ENCODE results near the gene UNC79.

UNC79 gene

DNA sequence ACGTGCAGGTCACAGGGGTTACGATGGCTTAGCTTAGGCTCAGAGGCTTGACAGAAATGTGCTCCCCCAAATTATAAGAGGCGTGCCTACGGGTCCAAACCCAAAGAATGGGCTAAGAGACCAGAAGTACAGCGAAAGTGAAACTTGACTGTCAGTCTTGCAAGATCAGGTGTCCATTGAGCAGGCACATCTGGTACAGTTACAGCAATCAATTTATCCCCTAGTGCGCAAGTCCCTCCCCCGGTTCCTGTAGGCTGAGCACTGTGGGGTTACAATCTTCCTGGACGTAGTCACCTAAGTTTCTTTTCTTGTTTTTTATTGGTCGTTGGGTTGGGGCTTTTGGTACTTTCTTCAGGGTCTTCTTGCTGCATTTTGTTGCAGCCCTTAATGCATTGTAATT, 134.2 kb downstream of the UNC79 start:
- FAIRE-seq, result no peak

DNA sequence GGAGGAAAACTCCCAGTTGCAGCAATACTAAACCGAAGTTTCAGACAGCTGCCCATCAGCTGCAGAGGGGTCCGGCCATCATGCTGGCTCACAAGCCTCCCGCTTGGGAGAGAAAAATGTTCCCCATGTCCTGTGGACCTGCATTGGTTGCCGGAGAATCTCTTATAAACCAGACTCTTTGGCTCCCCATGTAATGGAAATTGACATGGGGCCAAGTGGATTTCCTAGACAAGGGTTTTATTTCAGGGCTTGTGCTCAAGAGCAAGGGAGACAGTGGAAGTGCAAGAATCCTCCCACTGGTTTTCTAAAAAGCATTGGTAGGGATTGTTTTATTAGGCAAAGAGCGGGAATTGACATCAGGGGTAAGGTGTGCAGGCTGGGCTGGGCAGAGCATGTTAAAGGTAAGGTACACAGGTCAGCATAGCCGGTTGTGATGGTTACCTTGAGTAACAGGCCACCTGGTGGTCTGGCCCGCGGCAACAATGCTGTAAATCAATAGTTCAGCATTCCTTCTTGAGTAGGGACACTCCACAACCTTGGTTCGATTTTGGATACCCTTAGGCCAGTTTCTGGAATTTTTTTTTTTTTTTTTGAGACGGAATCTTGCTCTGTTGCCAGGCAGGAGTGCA, 135.4 kb downstream of the UNC79 start:
- no peak for FAIRE-seq

DNA sequence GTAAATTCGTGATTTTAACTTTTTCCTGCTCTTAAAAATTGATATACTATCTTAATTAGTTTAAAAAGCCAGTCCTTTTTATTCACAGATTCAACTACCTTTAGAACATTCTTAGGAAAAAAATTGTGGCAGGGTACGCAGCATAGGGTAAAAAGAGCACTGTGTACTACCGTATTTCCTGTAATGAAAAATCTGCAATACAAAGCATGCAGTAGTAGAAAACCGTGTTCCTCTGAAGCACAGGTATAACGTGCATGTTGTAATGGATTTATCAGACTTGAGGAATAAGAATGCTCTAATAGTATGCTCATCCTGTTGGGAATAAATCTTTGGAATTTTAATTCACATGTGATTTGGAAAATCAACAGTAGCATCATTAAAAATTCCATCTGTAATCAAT, 140.5 kb downstream of the UNC79 start:
- no peak for FAIRE-seq

DNA sequence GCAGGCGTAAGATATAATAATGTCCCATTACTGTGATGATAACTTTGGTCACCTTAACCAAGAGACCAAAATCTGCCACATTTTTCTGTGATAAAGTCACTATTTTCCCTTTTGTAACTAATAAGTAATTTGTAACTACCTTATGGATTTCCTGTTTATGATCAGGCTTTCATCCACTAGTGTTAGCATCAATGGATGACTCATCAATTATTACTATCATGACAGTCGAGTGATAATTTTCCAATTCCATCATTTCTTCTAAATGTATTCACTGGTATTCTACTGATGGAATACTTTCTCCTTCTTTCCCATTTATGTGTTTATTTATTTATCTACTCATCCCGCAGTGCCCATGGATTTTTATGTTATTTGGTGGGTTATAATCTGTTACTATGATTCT, 148.4 kb downstream of the UNC79 start:
- FAIRE-seq, result no peak

DNA sequence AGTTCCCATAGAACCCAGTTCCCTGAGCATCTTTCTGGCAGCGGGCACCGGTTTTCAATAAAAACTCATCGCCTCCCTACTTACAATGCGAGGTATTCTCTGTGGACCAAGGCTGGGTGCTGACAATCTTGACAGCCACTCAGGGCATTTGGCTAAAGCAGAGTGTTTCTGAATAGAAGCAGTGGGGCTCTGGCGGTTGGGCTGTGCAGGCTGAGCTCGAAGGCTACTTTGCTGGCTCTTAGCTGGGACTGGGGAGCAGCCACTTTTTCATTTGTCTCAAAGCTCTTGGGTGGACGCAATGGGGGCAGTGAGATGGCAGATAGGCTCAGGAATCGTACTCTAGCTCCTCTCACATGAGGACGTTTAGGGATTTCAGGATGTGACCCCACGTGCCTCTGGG, 151.8 kb downstream of the UNC79 start:
- FAIRE-seq, result no peak

DNA sequence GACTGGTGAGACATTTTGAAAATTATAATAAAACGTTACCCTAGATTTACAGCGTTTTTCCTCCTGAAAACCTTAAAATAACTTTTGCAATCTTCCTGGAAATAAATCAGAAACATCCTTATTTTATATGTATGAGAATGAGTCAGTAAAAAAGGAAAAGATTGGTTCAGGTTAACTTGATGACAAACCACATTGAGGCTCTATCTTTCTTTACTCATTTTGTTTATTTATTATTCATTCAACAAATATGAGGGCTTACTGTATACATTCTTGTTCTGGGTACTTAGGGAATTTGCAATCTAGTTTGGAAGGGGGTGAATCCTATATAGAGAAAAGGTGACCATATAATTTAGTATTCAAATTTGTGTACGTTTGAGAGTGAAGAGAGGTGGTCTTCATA, 156.6 kb downstream of the UNC79 start:
- no peak for FAIRE-seq

DNA sequence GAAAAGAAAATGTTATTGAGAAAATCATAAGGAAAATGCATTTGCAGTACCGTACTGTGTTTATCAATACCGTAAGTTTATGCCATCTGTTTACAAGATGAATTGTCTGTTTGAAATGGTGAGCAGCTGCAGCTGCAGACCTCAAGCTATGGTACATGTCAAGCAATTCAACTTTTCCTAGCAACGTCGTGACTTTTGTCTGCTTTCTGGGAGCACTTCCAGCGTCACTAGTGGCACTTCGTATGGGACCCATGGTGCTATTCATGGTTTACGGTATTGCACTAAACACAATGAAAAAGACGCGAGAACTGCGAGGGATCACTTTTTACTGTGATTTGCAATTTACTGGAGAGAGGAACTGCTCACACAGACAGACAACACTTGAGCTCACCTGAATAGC, 160.8 kb downstream of the UNC79 start:
- no peak for FAIRE-seq

DNA sequence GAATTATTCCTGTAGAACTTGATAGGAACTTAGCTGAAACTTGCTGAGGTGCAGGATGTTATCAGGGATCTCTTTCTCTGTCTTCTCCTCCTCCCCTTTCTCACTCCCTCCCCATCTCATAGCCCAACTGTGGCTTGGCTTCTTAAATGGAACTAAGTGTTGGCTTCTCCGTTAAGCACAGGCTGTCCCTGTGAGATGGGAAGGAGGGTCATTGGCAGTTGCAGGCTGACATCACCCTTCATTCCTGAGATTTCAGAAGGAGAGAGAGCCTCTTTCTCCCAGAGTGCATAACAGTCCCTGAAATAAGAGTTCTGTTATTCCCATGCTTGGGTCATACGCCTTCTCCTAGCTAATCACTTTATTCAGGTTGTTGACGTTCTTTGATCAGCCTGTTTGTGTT, 162.0 kb downstream of the UNC79 start:
- FAIRE-seq, result no peak

DNA sequence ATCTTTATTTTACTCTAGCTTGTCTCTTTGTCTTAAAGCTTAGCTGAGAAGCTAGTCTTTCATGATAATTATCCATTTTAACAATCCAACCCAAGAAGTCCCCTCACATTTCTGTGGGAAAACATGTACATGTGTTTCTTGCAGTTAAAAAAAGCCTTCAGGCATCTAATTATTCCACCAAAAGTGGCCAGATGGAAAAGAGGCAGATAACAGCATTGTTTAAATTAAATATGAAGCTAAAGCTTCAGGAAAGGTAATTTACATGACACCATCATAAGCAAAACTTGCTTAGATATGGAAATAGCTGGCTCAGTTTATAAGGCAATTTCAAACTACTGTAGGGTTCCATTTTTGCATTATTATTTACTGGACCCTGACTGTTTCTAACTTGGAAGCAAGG, 175.4 kb downstream of the UNC79 start:
- FAIRE-seq, result no peak

DNA sequence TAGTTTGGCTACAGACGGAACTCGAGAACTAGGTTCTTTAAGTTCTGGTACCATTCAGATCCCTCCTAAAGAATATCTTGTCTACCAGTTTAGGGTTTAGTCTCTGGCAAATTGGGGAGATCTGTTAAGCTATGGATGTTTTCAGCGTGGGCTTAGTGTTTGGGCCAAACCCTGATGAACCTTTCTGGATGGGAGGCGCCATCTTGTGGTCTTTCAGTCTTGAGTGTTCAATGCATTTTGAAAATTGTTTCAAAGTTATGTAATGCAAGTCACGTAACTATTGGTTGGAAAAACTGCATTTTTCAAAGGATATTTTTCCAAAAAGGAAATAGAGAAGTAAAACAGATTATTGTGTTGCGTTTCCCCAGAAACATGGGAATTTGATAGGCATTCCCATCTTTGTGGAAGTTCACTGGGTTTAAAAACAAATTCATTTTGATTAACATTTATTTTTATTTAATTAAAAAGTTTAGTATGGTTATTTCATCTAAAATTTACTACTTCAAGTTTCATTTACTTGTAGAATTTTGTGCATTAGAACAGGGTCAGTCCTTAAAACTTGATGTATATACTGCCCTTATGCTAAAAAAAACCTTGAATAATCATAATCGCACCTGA, 188.5 kb downstream of the UNC79 start:
- FAIRE-seq, result peak; percentile 81

DNA sequence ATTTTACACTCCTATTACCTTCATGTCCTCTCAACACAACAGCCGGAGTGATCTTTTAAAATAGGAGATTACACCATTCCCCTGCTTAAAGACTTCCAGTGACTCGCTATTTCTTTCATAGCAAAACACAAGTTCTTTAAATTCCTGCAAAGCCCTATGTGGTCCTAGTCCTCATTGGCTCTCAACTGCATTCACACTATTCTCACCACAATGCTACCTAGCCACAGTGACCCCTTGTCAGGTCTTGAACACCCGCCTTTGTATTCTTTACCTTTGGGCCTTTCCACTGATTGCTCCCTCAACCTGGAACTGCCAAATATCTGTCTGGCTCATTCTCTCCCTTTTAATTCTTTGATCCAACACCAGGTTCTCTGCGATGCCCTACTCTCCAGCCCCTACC, 197.3 kb downstream of the UNC79 start:
- FAIRE-seq, result no peak

DNA sequence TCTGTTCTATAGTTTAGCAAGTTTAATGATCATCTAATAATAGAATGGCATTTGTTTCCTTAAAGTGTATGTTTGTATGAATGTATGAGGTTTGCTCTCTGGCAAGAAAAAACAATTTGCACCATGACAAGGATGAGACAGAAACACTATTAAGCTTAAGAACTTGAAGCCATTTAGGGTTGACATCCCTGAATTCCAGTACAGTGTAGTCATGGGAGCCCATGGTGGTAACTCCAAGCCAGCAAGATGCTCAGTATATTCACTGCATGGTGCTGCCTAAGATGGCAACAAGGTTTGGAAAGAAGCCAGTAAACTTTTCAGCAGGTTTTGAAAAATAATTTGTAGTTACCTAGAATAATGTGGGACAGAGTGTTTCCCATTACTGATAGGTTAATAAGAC, 198.9 kb downstream of the UNC79 start:
- no peak for FAIRE-seq

DNA sequence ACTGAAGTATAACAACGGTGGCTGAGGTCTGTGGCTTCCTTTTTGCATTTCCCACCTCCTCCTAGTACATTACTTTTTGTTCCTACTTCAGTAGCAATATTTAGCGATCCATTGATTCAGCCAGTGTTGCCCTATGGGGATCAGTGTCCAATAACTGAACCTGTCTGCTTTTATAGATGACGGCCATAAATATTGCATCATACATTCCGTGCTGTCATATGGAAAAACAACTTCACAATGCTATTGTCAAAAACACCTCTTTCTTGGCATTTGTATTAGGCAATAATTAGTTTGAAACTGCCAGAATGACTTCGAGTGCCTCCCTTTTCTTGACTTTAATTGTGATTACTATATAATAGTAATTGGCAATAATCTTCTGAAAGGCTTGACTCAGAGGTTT, 208.1 kb downstream of the UNC79 start:
- no peak for FAIRE-seq

DNA sequence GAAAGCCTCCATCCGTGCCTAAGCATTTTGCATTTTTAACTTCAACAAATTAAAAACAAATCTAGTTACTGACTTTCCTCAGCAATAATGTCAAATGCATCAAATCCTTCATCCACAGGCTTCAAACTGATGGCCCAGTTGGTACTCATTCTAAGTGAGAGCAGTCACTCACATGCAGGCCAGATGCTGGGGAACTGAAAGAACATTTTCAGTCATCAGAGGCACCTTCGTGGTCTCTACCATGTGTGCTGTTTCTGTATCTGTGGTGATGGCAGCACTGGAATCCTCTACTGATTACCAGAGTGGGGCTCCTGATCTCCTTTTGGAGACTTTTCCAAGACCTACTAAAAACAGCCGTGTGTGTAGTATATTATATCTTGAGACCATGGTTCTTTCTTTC, 212.4 kb downstream of the UNC79 start:
- no peak for FAIRE-seq

DNA sequence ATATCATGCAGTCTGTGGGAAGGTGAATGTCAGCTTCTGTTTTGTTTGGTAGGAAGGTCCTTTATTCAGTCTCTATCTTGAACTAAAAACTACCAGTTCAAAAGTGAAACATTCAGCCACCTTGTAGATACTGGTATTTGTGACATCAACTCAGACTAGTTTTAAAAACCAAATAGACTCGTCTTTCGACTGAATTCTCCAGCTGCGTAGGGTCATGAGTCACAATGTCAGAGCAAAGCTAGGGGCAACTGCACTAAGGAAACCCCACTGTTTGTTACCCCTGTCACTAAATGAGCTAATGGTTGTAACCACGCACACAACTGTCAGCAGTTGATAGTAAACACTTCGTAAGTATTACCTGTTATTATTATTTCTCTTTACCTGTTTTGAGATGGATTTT, 212.9 kb downstream of the UNC79 start:
- FAIRE-seq, result no peak

DNA sequence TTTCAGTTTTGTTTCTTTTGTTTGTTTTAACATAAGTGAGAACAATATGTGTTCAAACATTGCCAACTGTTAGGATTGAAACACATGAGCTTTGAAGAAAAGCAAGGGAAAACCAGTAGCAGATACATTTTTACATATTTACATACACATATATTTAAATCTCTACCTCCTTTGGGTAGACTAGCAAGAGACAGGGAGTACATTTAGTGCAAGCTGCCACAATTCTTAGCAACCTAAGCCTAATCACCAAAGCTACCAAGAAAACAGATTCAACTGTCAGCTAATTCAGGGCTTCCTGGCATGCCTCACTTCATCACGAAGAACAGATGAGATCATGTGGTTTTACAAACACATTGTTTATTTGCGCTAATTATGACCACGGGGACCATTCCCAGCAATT, 214.5 kb downstream of the UNC79 start:
- no peak for FAIRE-seq

DNA sequence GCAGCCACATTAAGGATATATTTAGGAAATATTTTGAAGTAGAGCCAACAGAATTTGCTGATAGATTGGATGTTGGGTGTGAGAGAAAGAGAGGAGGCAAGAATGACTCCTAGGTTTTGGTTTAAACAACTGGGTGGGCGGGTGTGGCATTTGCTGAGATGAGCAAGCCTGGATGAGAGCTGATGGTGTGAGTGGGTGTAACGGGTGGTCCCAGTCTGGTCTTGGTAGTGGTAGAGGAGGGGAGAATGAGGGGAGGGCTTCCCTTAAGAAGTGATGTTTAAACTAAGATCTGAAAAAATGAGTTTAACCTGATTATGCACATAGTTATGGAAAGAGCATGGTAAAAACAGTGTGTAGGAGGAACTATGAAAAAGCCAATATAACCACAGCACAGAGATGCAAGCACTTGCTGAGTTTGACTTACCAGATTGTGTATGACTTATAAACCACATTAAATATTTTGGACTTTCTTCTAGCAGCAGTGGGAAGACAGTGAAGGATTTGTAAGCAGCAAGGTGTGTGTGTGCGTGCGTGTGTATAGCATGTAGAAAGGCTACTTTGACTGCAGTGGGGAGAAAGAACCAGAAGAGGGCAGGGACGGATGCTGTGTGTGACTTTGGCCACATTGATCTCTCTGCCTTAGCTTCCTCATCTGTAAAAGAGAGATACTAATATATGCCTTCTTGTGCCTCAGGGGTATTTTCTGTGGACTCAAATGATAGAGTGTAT, 217.9 kb downstream of the UNC79 start:
- FAIRE-seq, result no peak

DNA sequence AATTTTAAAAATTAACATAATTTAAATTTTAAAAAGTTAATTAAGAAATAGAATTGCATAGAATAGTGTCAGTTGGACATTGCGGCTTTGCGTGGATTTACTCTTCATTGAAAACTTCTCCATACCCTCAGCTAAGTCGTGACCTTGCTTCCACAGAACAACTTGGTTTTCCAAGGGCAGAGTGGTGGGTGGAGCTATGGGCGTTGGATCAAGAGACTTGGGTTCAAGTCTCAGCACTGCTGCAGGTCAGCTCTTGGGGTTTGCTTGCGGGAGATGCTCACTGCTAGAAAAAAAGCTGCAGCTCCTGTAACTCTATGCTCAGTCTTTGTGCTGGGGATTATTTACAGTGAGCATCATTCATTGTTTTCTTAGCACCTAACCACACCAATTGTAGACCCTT, 223.9 kb downstream of the UNC79 start:
- no peak for FAIRE-seq

DNA sequence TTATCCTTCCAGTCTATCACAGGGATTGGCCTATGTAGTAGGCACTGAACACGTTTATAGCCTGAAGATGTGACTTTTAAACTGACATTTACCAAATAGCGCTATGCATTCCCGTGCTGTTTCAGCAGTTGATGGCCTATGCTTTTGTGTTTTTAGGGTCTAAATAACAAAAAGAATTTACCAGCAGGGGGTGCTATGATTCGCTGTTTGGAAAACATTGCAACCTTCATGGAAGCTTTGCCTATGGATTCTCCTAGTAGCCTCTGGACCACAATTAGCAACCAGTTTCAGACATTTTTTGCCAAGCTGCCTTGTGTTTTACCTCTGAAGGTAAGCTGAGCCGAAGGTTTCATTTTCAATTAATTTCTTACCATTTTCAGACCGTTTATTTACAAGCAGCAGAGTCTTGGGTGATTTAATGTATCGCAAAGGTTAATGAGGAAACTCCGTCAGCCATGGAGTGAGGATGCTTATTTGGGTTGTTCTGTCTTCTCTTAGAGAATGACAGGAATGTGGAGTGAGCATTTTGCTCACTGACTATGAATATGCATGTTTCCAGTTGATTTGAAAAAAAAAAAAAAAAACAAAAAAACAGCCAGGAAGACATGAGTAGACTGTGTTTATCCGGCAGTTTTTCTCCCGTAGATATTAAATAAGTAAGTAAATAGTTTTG, 224.5 kb downstream of the UNC79 start:
- no peak for FAIRE-seq

DNA sequence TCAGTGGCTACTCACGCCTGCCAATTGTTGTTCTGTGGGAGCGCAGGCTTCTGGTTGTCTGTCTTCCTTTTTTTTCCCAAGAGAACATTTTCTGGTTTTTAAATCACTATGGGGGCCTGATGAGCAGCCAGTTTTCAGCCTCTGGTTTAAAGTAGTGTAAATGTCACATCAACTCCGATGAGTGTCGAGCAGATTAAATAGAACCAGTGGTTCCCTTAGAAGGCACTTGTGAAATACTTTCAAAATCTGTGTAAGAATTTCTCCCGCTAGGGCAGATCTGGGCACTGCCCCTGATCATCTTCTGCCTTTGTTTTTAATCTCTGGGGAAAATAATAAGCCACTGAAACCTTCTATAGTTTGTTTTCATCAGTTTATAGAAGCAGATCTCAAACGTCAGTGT, 227.1 kb downstream of the UNC79 start:
- no peak for FAIRE-seq

DNA sequence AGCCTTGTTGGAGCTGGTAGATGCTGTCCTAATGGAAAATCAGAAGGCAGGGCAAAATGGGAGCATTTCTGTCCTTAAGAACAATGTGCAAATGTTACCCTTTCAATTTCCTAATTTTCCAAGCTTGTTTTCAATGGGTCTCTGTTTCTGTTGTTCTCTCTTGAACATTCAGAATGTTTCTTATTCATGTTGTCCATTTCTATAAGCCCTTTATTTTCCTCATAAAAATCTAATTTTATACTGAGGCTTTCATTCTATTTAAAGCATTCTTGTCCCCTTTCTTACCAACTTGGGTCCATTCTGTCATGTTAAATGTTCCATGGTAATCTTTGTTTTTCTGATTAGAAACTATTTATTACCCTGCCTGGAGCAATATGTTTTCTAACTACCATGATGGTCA, 232.6 kb downstream of the UNC79 start:
- no peak for FAIRE-seq

DNA sequence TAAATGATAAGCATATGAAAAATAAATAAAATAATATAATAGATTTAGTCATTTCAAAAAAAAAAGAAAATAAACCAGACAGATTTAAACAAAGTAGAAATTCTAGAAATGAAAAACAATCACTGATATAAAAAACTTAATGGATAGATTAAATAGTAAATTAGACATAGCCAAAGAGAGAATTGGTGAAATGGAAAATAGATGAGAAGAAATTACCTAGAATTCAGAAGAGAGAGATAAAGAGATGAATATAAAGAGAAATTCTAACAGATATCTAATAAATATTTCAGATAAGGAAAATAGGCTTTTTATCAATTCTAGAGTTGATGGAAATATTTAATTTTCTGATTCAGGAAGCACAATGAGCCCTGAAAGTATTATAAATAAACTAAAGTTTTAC, 234.4 kb downstream of the UNC79 start:
- peak; percentile 93 for FAIRE-seq

DNA sequence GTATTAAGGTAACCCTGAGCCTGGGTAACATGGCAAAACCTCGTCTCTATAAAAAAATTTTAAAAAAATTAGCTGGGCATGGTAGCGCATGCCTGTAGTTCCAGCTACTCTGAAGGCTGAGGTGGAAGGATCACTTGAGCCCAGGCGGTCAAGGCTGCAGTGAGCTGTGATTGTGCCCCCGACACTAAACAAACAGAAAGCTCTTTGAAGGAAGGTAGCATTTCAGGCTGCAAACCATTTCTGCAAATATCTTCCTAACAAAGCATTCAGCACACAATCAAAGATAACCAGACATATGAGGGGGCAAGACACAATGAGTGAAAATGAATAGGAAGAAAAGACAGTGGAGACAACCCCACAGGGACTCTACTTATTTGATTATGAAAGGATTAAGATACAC, 238.9 kb downstream of the UNC79 start:
- FAIRE-seq, result no peak

DNA sequence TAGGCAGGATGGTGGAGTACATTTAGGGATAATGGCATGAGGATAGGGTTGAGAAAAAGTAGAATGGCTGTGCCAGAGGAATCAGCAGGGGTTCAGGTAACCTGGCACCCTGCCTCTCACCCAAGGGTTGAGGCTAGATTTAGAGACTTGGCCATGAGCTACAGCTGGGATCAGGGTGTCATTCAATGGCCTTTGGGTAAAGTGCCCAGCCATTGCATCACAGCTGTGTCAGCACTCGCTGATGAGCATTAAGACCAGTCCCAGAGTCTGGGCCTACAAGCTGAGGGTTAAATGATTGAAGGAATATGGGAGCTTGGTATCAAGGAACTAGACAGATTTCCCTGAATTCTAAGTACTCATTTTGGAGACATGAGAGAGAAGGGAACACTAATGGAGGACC, 243.6 kb downstream of the UNC79 start:
- FAIRE-seq, result no peak
